Measurements from ENCODE around the gene MTG2. TPM values are rescaled to one million over a fixed set of nuclear protein-coding genes. Genes with fewer than 3 reads are reported as not detected.

The MTG2 gene
- polyA plus RNA-seq, 12 donors, result 22.7 to 56.3 (median 26.8) TPM; not detected in 1

- DNase-seq, result no peak
Measured at GRCh38 chr20:62202676-62203377, 20.0 kb downstream of the MTG2 start.

- no peak for DNase-seq
Measured at GRCh38 chr20:62203378-62204030, 20.7 kb downstream of the MTG2 start.

- no peak for DNase-seq
Measured at GRCh38 chr20:62205618-62206387, 23.0 kb downstream of the MTG2 start.

- no peak for DNase-seq
Measured at GRCh38 chr20:62206388-62206775, 23.6 kb downstream of the MTG2 start.

GRCh38 chr20:62208061-62208794, 25.4 kb downstream of the MTG2 start:
- DNase-seq, result no peak

GRCh38 chr20:62208795-62209755, 26.2 kb downstream of the MTG2 start:
- DNase-seq, result no peak

- no peak for DNase-seq
Measured at GRCh38 chr20:62209850-62210495, 27.1 kb downstream of the MTG2 start.

GRCh38 chr20:62210496-62210855, 27.6 kb downstream of the MTG2 start:
- DNase-seq, result no peak

- DNase-seq, result no peak
Measured at GRCh38 chr20:62211216-62211615, 28.4 kb downstream of the MTG2 start.

- DNase-seq, result no peak
Measured at GRCh38 chr20:62211769-62212288, 29.0 kb downstream of the MTG2 start.

- no peak for DNase-seq
Measured at GRCh38 chr20:62212299-62212698, 29.5 kb downstream of the MTG2 start.

GRCh38 chr20:62214067-62214466, 31.2 kb downstream of the MTG2 start:
- DNase-seq, result no peak

- no peak for DNase-seq
Measured at GRCh38 chr20:62215020-62215990, 32.5 kb downstream of the MTG2 start.

- DNase-seq, result no peak
Measured at GRCh38 chr20:62215991-62216635, 33.3 kb downstream of the MTG2 start.

GRCh38 chr20:62216636-62217566, 34.1 kb downstream of the MTG2 start:
- no peak for DNase-seq

- DNase-seq, result no peak
Measured at GRCh38 chr20:62217913-62218773, 35.3 kb downstream of the MTG2 start.
